22Rv1 (cell line): ENCODE data around the gene PAQR8.

ENCODE experiments used
- ZFX ChIP-seq: fragments of 450-650 bp; IDR thresholded peaks from 2 replicates; pipeline ENCODE4 v1.6.1; 2017; ENCODE audit warnings: antibody characterized with exemption, borderline replicate concordance
- TF ChIP-seq, protein P1 (sequence below): fragments of 450-650 bp; IDR thresholded peaks from 2 replicates; pipeline ENCODE4 v1.5.1; 2017; ENCODE audit warnings: mild to moderate bottlenecking

DNA sequence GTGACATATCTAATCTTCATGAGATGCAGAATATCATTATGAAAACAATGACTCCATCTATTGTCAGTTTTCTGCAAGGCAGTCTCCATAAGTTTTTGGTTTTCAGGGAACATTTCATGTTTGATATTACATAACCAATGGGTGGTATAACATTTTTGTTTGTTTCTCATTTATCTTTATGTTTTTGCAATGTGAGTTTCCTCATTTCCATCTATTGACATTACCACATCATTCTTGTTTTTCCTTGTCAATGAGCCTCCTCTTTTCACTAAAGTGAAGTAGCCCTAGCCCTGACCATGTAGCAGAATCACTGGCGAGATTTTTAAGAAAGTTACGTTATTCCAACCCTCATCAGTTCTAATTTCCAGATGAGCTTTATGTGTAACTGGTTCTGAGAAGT, 62.6 kb downstream of the PAQR8 start:
- TF ChIP-seq, protein P1, sequence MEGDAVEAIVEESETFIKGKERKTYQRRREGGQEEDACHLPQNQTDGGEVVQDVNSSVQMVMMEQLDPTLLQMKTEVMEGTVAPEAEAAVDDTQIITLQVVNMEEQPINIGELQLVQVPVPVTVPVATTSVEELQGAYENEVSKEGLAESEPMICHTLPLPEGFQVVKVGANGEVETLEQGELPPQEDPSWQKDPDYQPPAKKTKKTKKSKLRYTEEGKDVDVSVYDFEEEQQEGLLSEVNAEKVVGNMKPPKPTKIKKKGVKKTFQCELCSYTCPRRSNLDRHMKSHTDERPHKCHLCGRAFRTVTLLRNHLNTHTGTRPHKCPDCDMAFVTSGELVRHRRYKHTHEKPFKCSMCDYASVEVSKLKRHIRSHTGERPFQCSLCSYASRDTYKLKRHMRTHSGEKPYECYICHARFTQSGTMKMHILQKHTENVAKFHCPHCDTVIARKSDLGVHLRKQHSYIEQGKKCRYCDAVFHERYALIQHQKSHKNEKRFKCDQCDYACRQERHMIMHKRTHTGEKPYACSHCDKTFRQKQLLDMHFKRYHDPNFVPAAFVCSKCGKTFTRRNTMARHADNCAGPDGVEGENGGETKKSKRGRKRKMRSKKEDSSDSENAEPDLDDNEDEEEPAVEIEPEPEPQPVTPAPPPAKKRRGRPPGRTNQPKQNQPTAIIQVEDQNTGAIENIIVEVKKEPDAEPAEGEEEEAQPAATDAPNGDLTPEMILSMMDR = no peak
- TF ChIP-seq ZFX = no peak
